Skeletal muscle satellite cell (primary cell): ENCODE data around the gene FAM50B.

Source experiments
- H3K27me3 ChIP-seq: 2 replicates; pipeline ENCODE4 v1.7.0; 2013; ENCODE audit warnings: low read length; ENCODE audit not compliant: control insufficient read depth, insufficient read depth
- H3K36me3 ChIP-seq: 2 replicates; pipeline ENCODE4 v1.7.0; 2013; ENCODE audit warnings: mild to moderate bottlenecking, control low read depth, low read length; ENCODE audit not compliant: insufficient read depth
- H3K4me1 ChIP-seq: 2 replicates; pipeline ENCODE4 v1.7.0; 2013; ENCODE audit warnings: low read length; ENCODE audit not compliant: control insufficient read depth, insufficient read depth
- H3K4me2 ChIP-seq: 2 replicates; pipeline ENCODE4 v1.7.0; 2013; ENCODE audit warnings: mild to moderate bottlenecking, low read length
- H3K4me3 ChIP-seq: 2 replicates; pipeline ENCODE4 v1.7.0; 2013; ENCODE audit warnings: low read length
- H3K9ac ChIP-seq: 2 replicates; pipeline ENCODE4 v1.7.0; 2013; ENCODE audit warnings: mild to moderate bottlenecking, low read depth, low read length, moderate library complexity
- H3K9me3 ChIP-seq: replicated peaks from 2 replicates; pipeline ENCODE4 v1.7.0; 2013; ENCODE audit warnings: mild to moderate bottlenecking, control low read depth, low read length

FAM50B gene

GRCh38 chr6:3809515-3809891 lies 39.7 kb upstream of the FAM50B start:
- Histone ChIP-seq H3K4me3 (no peak overlapping the region), H3K4me1 (peaks cover 69% of the 10 kb centered on the region), H3K4me2 (no peak overlapping the region), H3K9me3 (no peaks in the 10 kb centered on the region), H3K9ac (peak overlapping the region; percentile 15), H3K27me3 (no peaks in the 10 kb centered on the region), H3K36me3 (no peaks in the 10 kb centered on the region)

DNA sequence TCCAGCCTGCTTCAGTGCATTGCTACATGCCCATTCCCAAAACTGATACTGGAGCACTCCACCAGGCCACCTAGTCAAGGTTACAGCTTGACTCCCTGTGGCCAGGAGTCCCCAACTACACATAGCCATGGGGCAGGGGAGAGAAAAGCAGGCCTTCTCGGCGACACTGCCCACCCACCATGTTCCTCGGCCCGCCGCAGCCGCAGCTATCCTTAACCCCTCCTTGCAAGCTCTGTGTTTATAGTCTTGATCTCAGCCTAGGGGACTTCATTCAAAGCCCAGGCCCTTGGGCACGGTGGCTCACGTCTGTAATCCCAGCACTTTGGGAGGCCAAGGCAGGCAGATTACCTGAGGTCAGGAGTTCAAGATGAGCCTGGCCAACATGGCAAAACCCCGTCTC lies 39.2 kb upstream of the FAM50B start:
- Histone ChIP-seq H3K4me3 (no peak overlapping the region), H3K9ac (no peak overlapping the region), H3K4me1 (peaks cover 65% of the 10 kb centered on the region), H3K27me3 (no peaks in the 10 kb centered on the region), H3K36me3 (no peaks in the 10 kb centered on the region), H3K4me2 (no peak overlapping the region), H3K9me3 (no peaks in the 10 kb centered on the region)

- H3K4me2 ChIP-seq: no peak overlapping the region
Measured at GRCh38 chr6:3811191-3811590, 38.0 kb upstream of the FAM50B start.

DNA sequence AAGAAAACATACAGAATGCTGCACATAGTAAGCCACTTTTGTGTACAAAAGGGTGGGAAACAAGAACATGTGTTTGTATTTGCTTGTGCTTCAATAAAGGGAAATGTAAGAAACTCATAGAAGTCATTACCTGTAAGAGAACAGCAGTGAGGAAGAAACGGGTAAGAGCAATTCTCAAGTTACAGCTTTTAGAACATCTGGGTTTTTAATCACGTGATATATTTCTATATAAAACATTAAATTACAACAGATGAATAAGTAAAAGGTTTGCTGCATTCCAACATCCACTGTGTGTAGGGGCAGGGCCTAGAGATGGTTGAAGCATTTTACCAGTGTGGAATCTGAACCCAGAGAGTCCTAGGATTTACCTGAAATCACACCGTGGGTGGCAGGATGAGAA lies 36.6 kb upstream of the FAM50B start:
- peaks cover 42% of the 10 kb centered on the region for H3K4me1 ChIP-seq

More at GRCh38 chr6:3811191-3811590, 38.0 kb upstream of the FAM50B start:
- H3K9me3 ChIP-seq: no peaks in the 10 kb centered on the region
- H3K9ac ChIP-seq: no peak overlapping the region
- H3K4me1 ChIP-seq: peaks cover 53% of the 10 kb centered on the region
- H3K27me3 ChIP-seq: no peaks in the 10 kb centered on the region
- H3K36me3 ChIP-seq: no peaks in the 10 kb centered on the region
- H3K4me3 ChIP-seq: no peak overlapping the region

DNA sequence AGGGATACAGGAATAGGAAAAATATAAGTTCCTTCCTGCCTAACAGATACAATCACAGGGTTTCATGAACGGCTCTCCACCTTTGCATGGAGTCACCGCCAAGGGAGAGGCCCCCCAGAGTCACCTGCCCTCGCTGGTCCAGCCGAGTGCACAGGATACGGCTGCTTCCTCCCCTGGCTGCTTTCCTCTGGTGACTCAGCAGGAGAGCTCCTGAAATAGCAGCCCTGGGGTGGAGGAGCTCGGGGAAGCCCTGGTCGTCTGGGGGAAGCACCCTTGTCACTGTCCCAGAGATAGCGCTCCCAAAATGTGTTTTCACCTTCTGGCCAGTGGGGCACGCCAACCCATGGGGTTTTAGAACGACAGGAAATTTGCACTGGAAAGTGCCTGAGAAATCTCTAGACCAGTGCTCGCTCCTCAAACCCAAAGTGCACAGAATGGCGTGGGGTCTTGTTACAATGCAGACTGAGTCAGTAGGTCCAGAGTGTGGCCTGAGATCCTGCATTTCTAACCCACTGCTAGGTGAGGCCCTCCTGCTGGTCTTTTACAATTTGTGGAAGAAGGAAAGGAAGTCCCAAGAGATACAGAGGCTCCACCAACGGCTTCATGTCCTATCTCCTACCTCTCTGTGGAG lies 35.9 kb upstream of the FAM50B start:
- H3K4me1 ChIP-seq: peaks cover 36% of the 10 kb centered on the region
- no peaks in the 10 kb centered on the region for H3K27me3 ChIP-seq
- no peak overlapping the region for H3K9ac ChIP-seq
- no peaks in the 10 kb centered on the region for H3K36me3 ChIP-seq
- no peaks in the 10 kb centered on the region for H3K9me3 ChIP-seq
- no peak overlapping the region for H3K4me3 ChIP-seq
- peak overlapping the region; percentile 52 for H3K4me2 ChIP-seq

More for the DNA sequence above, 36.6 kb upstream of the FAM50B start:
- H3K9ac ChIP-seq: no peak overlapping the region
- H3K9me3 ChIP-seq: no peaks in the 10 kb centered on the region
- H3K27me3 ChIP-seq: no peaks in the 10 kb centered on the region
- H3K4me2 ChIP-seq: no peak overlapping the region
- no peak overlapping the region for H3K4me3 ChIP-seq
- no peaks in the 10 kb centered on the region for H3K36me3 ChIP-seq

GRCh38 chr6:3813918-3814317 lies 35.3 kb upstream of the FAM50B start:
- H3K9ac ChIP-seq: no peak overlapping the region

DNA sequence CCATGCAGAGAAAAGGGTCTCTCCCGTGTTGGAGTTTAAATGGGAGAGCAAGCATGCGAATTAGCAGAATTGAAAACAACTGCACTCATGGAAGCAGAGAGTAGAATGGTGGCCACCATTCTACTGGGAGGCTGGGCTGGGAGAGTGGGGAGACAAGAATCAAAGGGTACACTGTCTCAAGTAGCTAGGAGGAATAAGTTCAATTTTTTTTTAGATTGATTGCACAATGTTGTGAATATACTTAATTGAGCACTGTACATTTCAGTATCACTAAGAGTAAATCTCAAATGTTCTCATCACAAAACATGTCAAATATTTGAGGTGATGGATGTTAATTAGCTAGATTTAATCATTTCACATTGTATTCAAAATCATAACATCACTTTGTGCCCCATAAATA lies 34.6 kb upstream of the FAM50B start:
- H3K9ac ChIP-seq: no peak overlapping the region
- H3K4me2 ChIP-seq: no peak overlapping the region
- H3K4me3 ChIP-seq: no peak overlapping the region
- H3K4me1 ChIP-seq: peaks cover 24% of the 10 kb centered on the region
- H3K36me3 ChIP-seq: no peaks in the 10 kb centered on the region
- no peaks in the 10 kb centered on the region for H3K27me3 ChIP-seq
- no peaks in the 10 kb centered on the region for H3K9me3 ChIP-seq

More at GRCh38 chr6:3813918-3814317, 35.3 kb upstream of the FAM50B start:
- Histone ChIP-seq H3K4me3 (no peak overlapping the region), H3K36me3 (no peaks in the 10 kb centered on the region), H3K27me3 (no peaks in the 10 kb centered on the region), H3K9me3 (no peaks in the 10 kb centered on the region), H3K4me1 (peaks cover 30% of the 10 kb centered on the region), H3K4me2 (no peak overlapping the region)

GRCh38 chr6:3816251-3816650 lies 32.9 kb upstream of the FAM50B start:
- H3K36me3 ChIP-seq: no peaks in the 10 kb centered on the region
- H3K9ac ChIP-seq: no peak overlapping the region
- H3K27me3 ChIP-seq: no peaks in the 10 kb centered on the region
- no peaks in the 10 kb centered on the region for H3K9me3 ChIP-seq
- no peak overlapping the region for H3K4me2 ChIP-seq
- no peak overlapping the region for H3K4me3 ChIP-seq
- peaks cover 15% of the 10 kb centered on the region for H3K4me1 ChIP-seq

- no peaks in the 10 kb centered on the region for H3K27me3 ChIP-seq
- no peak overlapping the region for H3K4me2 ChIP-seq
- no peaks in the 10 kb centered on the region for H3K9me3 ChIP-seq
- H3K9ac ChIP-seq: no peak overlapping the region
- no peaks in the 10 kb centered on the region for H3K36me3 ChIP-seq
- H3K4me3 ChIP-seq: no peak overlapping the region
- H3K4me1 ChIP-seq: peaks cover 18% of the 10 kb centered on the region
Measured at GRCh38 chr6:3819161-3820110, 29.7 kb upstream of the FAM50B start.

GRCh38 chr6:3820563-3820962 lies 28.6 kb upstream of the FAM50B start:
- H3K9me3 ChIP-seq: no peaks in the 10 kb centered on the region
- no peaks in the 10 kb centered on the region for H3K36me3 ChIP-seq
- no peak overlapping the region for H3K9ac ChIP-seq
- no peaks in the 10 kb centered on the region for H3K27me3 ChIP-seq
- H3K4me3 ChIP-seq: no peak overlapping the region
- H3K4me1 ChIP-seq: peaks cover 30% of the 10 kb centered on the region
- H3K4me2 ChIP-seq: no peak overlapping the region

DNA sequence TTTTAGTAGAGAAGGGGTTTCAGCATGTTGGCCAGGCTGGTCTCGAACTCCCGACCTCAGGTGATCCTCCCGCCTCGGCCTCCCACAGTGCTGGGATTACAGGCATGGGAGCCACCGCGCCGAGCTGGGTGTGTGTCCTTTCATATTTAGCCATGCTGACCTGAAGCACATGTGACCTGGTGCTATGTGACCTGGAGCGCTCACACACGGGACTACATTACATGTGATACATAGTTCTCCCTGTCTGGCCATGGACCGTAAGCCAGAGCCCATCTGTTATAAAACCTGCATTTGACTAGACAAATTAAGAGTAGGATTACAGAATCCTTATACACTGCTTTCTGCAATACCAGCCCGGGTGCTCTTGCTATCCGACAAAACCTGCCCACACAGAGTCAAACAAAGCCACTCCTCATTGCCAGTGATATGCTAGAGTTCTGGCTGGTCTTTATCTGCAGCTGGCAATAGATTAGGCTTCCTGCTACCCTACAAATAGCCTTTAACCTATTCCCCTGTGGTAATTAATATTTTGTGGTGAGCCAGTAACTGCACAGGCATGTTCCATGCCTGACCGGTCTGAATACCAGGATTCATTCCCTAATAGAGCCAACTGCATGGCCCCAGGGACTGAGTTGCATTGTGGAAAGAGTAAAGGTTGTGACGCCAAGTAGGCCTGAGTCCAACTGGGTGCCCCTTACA lies 26.3 kb upstream of the FAM50B start:
- H3K36me3 ChIP-seq: no peaks in the 10 kb centered on the region
- H3K4me3 ChIP-seq: no peak overlapping the region
- no peak overlapping the region for H3K9ac ChIP-seq
- H3K4me2 ChIP-seq: no peak overlapping the region
- H3K4me1 ChIP-seq: peaks cover 43% of the 10 kb centered on the region
- no peaks in the 10 kb centered on the region for H3K9me3 ChIP-seq
- H3K27me3 ChIP-seq: no peaks in the 10 kb centered on the region
